Measurements from ENCODE around the gene TTC7B. TPM values are rescaled to one million over a fixed set of nuclear protein-coding genes. Genes with fewer than 3 reads are reported as not detected.

TTC7B gene
- polyA plus RNA-seq, 1 donor from 2014 or later: 19.9 TPM

DNA sequence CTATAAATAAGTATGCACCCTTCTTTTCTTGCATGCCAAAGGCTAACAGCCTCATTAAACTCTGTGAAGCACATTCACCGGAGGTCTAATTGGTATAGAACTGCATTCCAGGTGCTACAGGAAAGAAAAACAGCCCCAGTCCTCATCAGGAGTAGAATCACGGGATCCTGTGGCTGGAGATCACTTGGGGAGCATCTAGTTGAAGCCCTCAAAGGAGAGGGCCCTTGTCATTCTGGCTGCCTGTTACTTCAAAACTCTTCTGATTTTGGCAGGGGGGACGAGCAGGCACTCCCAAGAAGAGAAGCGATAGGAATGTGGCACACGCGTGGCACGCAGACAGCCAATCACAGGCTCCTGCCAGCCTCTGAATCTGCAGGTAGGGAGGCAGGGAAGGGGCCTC is 154.4 kb downstream of the TTC7B start:
- Histone ChIP-seq H3K9ac (ENCODE audit: low read length) (no peak overlapping the region), H3K4me3 (ENCODE audit: low read length) (no peak overlapping the region), H3K27ac (ENCODE audit: low read length) (no peak overlapping the region), H3K36me3 (ENCODE audit: insufficient read depth, low read length) (no peaks in the 10 kb centered on the region), H3F3A (ENCODE audit: insufficient read depth, low read length, poor library complexity, severe bottlenecking) (no peaks in the 10 kb centered on the region), H3K4me2 (ENCODE audit: low read length) (no peak overlapping the region), H3K27me3 (ENCODE audit: insufficient read depth, low read depth, low read length) (no peaks in the 10 kb centered on the region), H3K9me3 (ENCODE audit: low read length) (no peaks in the 10 kb centered on the region), H3K9me2 (ENCODE audit: insufficient read depth, low read length) (no peaks in the 10 kb centered on the region), H2AFZ (ENCODE audit: low read depth, low read length) (no peak overlapping the region), H4K20me1 (ENCODE audit: insufficient read depth) (no peaks in the 10 kb centered on the region), H3K79me2 (replicated peaks; ENCODE audit: insufficient read depth, low read length) (no peaks in the 10 kb centered on the region)
- TF ChIP-seq EP300 (conservative IDR thresholded peaks at IDR 0.05; ENCODE audit: poor library complexity, severe bottlenecking) (no peak), MXI1 (conservative IDR thresholded peaks at IDR 0.05; ENCODE audit: poor library complexity, severe bottlenecking) (no peak), EZH2 (IDR thresholded peaks at IDR 0.05; ENCODE audit: borderline replicate concordance, insufficient read depth, low read length, poor library complexity, severe bottlenecking) (no peak), SMC3 (conservative IDR thresholded peaks at IDR 0.05; ENCODE audit: poor library complexity) (no peak), TAF1 (IDR thresholded peaks at IDR 0.05; ENCODE audit: low read depth) (no peak), RAD21 (conservative IDR thresholded peaks at IDR 0.05) (no peak), POLR2AphosphoS5 (IDR thresholded peaks at IDR 0.05) (no peak)
- TF ChIP-seq, protein P1, sequence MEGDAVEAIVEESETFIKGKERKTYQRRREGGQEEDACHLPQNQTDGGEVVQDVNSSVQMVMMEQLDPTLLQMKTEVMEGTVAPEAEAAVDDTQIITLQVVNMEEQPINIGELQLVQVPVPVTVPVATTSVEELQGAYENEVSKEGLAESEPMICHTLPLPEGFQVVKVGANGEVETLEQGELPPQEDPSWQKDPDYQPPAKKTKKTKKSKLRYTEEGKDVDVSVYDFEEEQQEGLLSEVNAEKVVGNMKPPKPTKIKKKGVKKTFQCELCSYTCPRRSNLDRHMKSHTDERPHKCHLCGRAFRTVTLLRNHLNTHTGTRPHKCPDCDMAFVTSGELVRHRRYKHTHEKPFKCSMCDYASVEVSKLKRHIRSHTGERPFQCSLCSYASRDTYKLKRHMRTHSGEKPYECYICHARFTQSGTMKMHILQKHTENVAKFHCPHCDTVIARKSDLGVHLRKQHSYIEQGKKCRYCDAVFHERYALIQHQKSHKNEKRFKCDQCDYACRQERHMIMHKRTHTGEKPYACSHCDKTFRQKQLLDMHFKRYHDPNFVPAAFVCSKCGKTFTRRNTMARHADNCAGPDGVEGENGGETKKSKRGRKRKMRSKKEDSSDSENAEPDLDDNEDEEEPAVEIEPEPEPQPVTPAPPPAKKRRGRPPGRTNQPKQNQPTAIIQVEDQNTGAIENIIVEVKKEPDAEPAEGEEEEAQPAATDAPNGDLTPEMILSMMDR (IDR thresholded peaks at IDR 0.05; ENCODE audit: poor library complexity, severe bottlenecking): no peak
- TF ChIP-seq, protein P2, sequence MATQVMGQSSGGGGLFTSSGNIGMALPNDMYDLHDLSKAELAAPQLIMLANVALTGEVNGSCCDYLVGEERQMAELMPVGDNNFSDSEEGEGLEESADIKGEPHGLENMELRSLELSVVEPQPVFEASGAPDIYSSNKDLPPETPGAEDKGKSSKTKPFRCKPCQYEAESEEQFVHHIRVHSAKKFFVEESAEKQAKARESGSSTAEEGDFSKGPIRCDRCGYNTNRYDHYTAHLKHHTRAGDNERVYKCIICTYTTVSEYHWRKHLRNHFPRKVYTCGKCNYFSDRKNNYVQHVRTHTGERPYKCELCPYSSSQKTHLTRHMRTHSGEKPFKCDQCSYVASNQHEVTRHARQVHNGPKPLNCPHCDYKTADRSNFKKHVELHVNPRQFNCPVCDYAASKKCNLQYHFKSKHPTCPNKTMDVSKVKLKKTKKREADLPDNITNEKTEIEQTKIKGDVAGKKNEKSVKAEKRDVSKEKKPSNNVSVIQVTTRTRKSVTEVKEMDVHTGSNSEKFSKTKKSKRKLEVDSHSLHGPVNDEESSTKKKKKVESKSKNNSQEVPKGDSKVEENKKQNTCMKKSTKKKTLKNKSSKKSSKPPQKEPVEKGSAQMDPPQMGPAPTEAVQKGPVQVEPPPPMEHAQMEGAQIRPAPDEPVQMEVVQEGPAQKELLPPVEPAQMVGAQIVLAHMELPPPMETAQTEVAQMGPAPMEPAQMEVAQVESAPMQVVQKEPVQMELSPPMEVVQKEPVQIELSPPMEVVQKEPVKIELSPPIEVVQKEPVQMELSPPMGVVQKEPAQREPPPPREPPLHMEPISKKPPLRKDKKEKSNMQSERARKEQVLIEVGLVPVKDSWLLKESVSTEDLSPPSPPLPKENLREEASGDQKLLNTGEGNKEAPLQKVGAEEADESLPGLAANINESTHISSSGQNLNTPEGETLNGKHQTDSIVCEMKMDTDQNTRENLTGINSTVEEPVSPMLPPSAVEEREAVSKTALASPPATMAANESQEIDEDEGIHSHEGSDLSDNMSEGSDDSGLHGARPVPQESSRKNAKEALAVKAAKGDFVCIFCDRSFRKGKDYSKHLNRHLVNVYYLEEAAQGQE (IDR thresholded peaks at IDR 0.05; ENCODE audit: borderline replicate concordance): no peak

DNA sequence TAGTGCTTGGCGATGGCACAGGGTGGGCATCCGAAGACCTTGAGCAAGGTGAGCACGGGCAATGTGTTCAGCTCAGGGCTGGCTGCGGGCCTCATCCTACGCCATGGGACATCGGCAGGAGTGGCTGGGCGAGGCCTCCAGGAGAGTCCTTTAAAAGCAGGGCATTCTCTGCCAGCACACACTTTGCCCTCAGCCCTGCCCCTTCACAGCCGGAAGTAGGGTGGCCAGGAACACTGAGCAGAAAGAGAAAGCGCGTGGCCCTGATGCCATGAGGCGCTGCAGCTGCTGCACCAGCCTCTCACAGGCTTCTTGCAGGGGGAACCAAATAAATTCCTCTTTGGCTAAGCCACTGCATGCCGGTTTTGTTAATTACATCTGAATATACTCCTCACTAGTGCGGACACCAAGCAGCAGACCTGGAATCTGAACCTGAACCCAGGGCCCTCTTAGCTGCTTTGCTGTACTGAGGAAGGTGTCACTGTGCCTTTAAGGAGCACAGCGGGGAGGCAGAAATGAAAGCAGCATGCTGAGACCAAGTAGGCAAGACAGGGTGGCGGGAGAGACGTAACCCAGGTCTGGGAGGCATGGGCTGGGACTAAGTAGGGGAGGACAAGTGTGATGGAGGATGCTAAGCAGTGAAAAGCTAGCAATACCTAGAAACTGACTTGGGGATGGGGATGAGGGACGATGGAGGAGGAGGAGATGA is 155.2 kb downstream of the TTC7B start:
- H3K27me3 ChIP-seq (ENCODE audit: insufficient read depth, low read depth, low read length): no peaks in the 10 kb centered on the region
- no peak overlapping the region for H3K4me3 ChIP-seq (ENCODE audit: low read length)
- H2AFZ ChIP-seq (ENCODE audit: low read depth, low read length): no peak overlapping the region
- no peak overlapping the region for H3K27ac ChIP-seq (ENCODE audit: low read length)
- H3K4me2 ChIP-seq (ENCODE audit: low read length): no peak overlapping the region
- H3K79me2 ChIP-seq (replicated peaks; ENCODE audit: insufficient read depth, low read length): no peaks in the 10 kb centered on the region
- no peaks in the 10 kb centered on the region for H3K36me3 ChIP-seq (ENCODE audit: insufficient read depth, low read length)
- no peak for TF ChIP-seq RAD21 (conservative IDR thresholded peaks at IDR 0.05)
- TF ChIP-seq EZH2 (IDR thresholded peaks at IDR 0.05; ENCODE audit: borderline replicate concordance, insufficient read depth, low read length, poor library complexity, severe bottlenecking): no peak
- TF ChIP-seq MXI1 (conservative IDR thresholded peaks at IDR 0.05; ENCODE audit: poor library complexity, severe bottlenecking): no peak
- no peak for TF ChIP-seq EP300 (conservative IDR thresholded peaks at IDR 0.05; ENCODE audit: poor library complexity, severe bottlenecking)
- TF ChIP-seq TAF1 (IDR thresholded peaks at IDR 0.05; ENCODE audit: low read depth): no peak
- TF ChIP-seq, protein P1 (IDR thresholded peaks at IDR 0.05; ENCODE audit: poor library complexity, severe bottlenecking): no peak
- TF ChIP-seq, protein P2 (IDR thresholded peaks at IDR 0.05; ENCODE audit: borderline replicate concordance): no peak
- no peak for TF ChIP-seq POLR2AphosphoS5 (IDR thresholded peaks at IDR 0.05)
- no peak for TF ChIP-seq SMC3 (conservative IDR thresholded peaks at IDR 0.05; ENCODE audit: poor library complexity)
- no peaks in the 10 kb centered on the region for H3K9me3 ChIP-seq (ENCODE audit: low read length)
- no peaks in the 10 kb centered on the region for H4K20me1 ChIP-seq (ENCODE audit: insufficient read depth)
- H3K9me2 ChIP-seq (ENCODE audit: insufficient read depth, low read length): no peaks in the 10 kb centered on the region
- no peaks in the 10 kb centered on the region for H3F3A ChIP-seq (ENCODE audit: insufficient read depth, low read length, poor library complexity, severe bottlenecking)
- no peak overlapping the region for H3K9ac ChIP-seq (ENCODE audit: low read length)
